Raji (cell line): ENCODE results near the gene AXDND1.

ENCODE experiments used
- POLR2A ChIP-seq: IDR thresholded peaks from 2 replicates; pipeline ENCODE4 v1.6.1; 2011; ENCODE audit warnings: low read depth, low read length, control low read depth; ENCODE audit not compliant: insufficient read depth

AXDND1 gene

DNA sequence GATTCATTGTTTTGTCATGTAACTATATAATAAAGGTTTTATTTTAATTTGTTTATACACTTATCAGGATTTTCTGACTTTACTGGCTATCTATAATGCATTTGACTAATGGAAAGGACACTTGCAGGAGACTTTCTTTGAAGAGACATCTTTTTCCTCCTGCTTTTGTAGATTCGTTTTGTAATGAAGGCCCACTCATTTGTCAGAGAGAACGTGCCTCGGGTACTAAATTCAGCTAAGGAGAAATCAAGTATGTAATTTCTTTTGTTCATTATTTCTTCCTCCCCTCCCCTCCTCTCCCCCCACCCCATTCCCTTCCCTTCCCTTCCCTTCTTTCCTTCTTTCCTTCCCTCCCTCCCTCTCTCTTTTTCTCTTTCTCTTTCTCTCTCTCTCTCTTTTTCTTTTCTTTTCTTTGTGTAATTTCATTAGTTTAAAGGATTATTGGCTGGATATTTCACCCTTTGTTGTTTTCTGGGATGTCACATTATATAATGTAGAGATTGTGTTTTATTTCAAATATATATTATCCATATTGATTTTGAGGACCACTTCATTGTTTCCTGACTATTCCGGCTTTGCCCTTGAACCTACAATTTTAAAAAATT is 23.7 kb upstream of the AXDND1 start:
- TF ChIP-seq POLR2A: no peak

DNA sequence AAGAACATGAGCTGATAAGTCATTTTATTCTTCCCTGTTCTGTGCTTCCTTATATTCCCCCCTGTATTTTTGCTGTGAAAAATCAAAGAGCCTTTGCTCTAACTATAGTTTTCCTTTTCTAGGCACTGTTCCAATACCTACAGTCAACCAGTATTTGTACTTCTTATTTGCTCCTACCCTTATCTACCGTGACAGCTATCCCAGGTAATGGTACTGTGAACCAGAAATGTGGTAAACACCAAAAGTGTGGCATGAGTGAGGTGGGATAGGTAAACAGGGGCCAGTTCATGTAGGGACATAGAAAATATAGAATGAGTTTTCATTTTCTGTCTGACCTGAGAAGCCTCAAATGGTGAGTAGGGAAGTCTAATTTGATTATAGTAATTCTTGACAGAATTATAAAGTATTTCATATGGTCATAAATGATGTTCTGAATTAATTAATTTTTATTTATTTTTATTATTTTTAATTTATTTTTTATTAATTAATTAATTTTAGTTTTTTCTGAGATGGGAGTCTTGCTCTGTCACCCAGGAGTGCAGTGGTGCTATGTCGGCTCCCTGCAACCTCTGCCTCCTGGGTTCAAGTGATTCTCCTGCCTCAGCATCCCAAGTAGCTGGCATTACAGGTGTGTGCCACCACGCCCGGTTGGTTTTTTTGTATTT is 22.9 kb upstream of the AXDND1 start:
- no peak for TF ChIP-seq POLR2A

DNA sequence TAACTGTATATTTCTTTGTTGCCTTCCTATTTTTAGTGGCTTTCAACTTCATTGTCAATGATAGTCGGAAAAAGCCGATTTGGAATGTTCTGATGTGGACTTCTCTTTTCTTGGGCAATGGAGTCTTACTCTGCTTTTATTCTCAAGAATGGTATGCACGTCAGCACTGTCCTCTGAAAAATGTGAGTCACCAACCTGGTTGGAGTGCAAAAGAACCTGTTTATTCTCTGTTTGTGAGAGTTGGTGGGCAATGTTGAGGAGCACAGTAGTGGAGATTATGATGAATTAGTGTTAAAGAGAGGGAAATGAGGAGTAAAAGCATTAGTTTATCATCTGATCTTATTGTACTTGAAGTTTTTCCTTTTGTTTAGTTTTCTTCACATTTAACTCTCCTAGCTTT is 14.5 kb upstream of the AXDND1 start:
- TF ChIP-seq POLR2A: no peak

GRCh38 chr1:179352236-179352635 is 13.5 kb upstream of the AXDND1 start:
- TF ChIP-seq POLR2A: no peak

- no peak for TF ChIP-seq POLR2A
Observed at GRCh38 chr1:179353546-179353945, 12.2 kb upstream of the AXDND1 start.

DNA sequence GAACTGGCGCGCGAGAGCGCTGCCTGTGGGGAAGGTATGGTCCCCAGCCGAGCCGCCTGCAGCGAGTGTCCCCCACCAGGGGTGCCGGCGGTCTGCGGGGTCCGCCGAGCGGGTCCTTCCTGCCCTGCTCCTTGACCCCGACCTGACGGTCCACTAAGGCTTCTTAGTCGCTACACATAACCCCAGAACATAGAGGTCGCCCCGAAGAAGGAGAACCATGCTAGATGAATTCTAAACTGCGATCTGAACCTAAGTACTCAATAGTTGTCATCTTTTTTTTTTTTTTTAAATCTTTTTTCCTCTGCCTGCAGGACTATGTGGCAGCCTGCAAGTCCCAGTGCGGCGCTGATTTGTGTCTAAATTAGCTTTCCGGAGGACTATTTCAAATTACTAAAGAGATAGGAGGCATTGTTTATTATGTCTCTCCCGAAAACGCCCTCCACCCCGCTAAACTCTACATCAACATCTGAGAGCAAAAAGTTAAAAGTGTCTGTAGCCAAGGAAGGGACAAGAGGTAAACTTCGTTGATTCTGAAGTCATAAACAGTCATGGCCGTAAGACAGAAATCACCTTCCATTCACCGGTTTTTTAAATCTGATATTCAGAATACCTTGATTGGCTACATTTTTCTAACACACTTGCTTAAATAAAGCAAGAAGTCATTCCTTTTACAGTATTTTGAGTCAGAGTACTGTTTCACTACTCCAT is 476 bp downstream of the AXDND1 start:
- TF ChIP-seq POLR2A: no peak

DNA sequence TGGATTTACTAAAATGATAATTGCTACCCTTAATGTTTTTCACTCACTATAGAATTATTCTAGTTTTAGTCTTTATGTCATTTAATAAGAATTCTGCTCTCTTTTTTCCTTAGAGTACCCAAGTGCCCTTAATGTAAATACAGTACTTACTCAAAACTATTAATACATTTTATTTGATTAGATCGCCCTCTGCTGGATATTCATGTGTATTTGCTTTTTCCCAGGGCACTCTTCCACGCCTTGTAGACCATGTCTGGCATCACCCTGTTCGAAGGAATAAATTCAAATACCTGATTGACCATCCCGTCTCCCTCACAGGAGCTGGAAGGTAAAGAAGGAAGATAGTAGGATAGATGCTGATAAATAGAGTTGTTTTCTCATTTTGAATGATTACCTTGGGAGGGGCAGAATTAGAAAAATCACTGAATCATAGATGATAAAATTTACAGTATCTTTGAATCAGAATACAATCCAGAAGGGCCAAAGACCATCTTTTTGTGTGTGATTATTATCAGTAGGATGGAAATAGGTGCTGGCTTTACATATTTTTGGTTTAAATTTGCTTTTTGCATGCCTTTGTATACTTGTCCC is 4.1 kb downstream of the AXDND1 start:
- no peak for TF ChIP-seq POLR2A

DNA sequence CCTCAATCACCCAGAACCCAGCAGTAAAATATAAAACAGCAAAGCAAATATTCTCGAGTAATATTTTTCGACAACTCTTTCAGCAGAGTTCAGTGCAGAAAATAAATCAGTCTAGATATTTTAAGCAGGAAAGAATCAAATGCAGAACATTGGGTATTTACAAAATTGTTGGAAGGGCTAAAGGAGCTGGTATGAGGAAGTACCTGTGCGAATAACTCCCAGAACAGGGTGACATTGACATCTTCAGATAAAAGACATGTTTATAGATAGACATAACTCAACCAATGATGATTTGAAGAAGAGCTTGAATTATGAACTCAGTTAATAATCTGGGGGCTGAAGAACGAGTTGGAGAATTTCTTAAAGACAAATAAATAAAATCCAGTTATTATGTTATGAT is 6.4 kb downstream of the AXDND1 start:
- no peak for TF ChIP-seq POLR2A

DNA sequence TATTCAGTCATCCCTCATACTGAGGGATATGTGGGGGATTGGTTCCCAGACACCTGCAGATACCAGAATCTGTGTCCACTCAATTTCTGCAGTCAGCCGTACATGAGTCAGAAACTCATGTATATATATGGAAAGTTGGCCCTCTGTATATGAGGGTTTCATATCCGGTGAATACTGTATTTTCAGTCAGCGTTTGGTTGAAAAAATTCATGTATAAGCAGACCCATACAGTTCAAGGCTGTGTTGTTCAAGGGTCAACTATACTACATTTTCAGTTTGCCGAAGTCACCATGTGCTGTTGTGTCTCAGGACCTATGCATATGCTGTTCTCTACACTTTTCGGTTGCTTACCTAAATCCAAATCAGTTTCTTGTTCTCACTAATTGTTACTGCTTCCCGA is 10.5 kb downstream of the AXDND1 start:
- TF ChIP-seq POLR2A: no peak

DNA sequence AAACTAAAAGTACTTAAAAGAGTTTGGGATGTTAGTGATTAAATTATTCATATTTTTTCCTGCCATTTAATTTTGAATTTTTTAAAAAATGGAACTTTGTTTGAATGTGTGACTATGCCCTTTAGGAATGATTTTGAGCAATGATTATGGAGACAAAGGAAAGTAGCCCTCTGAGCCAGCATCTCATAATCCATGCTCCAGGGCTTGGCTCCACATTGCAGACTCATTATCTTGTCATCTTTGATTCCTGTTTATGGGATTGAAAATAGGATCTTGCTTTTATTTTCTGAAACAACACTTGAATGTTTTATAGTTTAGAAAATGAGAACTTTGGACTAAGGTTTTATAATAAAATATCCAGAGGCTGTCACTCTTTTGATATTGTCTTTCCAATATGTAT is 14.5 kb downstream of the AXDND1 start:
- TF ChIP-seq POLR2A: no peak

- TF ChIP-seq POLR2A: no peak
Observed at GRCh38 chr1:179384027-179384426, 18.3 kb downstream of the AXDND1 start.

GRCh38 chr1:179385510-179385909 is 19.7 kb downstream of the AXDND1 start:
- no peak for TF ChIP-seq POLR2A

GRCh38 chr1:179393721-179394120 is 27.9 kb downstream of the AXDND1 start:
- TF ChIP-seq POLR2A: no peak

GRCh38 chr1:179424610-179425009 is 58.8 kb downstream of the AXDND1 start:
- no peak for TF ChIP-seq POLR2A

DNA sequence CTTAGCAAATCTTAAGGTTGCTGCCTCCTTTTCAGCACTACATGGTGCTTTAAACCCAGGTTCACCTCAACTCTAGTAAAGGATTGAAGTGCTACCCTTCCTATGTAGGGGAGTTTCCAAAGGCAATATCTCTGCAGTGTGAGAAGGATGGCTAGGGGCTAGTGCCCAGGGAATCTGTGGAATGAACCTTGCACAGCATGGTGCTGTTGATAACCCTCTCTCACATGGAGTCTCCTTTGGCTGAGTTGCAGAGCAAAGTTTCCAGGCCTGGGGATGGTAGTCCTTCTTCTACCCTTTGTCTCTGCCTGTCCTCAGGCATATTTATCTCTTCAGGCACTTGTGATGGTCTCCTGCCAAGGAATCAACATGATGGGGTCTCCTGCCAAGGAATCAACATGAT is 59.4 kb downstream of the AXDND1 start:
- TF ChIP-seq POLR2A: no peak

GRCh38 chr1:179437171-179437570 is 71.4 kb downstream of the AXDND1 start:
- no peak for TF ChIP-seq POLR2A
